HG03139 (cell line): Measurements from ENCODE around the gene CETP.

ENCODE experiments used
- ATAC-seq: cut with Tn5 transposase; IDR thresholded peaks from one replicate; pipeline ENCODE4 v1.9.1; 2021; ENCODE audit not compliant: unreplicated experiment

The CETP gene, protein sequence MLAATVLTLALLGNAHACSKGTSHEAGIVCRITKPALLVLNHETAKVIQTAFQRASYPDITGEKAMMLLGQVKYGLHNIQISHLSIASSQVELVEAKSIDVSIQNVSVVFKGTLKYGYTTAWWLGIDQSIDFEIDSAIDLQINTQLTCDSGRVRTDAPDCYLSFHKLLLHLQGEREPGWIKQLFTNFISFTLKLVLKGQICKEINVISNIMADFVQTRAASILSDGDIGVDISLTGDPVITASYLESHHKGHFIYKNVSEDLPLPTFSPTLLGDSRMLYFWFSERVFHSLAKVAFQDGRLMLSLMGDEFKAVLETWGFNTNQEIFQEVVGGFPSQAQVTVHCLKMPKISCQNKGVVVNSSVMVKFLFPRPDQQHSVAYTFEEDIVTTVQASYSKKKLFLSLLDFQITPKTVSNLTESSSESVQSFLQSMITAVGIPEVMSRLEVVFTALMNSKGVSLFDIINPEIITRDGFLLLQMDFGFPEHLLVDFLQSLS

DNA sequence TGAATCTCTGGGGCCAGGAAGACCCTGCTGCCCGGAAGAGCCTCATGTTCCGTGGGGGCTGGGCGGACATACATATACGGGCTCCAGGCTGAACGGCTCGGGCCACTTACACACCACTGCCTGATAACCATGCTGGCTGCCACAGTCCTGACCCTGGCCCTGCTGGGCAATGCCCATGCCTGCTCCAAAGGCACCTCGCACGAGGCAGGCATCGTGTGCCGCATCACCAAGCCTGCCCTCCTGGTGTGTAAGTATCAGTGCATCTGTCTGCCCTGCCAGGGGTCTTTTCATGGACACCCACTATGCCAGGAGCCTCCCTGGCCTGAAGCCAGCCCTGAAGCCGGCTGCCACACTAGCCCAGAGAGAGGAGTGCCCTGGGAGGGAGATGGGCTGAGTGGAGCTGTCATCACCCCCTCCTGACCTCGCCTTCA lies at the start of gene CETP:
CETP (plus strand) TSS at position 100 of the 431 bp plus-strand sequence; CDS start at position 130, 30 bp downstream.
- no peak for ATAC-seq

DNA sequence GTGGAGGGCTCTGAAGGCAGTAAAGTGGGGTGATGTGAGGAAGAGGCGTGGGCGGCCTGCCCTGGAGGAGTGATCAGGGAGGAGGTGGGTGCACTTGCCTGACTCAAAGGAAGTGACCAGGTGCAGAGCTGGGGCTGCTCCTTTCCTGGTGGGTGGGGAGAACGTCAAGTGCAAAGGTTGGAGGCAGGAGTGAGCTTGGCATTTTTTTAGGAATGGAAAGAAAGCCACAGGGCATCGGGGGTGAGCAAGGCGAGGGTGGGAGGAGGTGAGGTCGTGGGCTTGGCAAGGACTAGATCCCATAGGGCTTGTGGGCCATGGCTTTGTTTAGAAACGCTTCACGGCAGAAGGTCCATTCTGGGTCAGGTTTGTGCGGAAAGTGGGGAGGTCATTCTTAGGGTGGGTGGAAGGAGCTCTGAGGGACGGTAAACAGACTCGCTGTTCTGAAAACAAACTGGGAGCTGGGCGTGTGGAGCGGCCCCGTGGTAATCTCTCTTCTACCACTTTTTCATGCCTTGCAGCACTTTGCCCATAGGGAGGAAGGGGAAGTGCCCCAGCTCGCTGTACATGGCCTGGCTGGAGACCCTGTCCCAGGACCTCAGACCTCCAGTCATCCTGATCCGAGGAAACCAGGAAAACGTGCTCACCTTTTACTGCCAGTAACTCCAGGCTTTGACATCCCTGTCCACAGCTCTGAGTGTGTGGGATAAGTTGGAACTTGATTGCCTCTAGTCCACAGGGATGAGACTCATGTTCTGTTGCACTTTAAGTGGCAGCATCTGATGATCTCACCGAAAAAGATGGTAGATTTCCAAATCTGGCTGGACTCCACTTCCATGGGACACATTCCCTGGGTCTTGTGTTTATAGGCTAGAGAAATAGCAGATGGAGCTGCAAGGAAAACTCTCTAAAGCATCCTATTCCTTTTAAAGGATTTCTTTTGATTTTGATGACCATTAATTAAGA lies 48.7 kb upstream of the CETP start:
- no peak for ATAC-seq

DNA sequence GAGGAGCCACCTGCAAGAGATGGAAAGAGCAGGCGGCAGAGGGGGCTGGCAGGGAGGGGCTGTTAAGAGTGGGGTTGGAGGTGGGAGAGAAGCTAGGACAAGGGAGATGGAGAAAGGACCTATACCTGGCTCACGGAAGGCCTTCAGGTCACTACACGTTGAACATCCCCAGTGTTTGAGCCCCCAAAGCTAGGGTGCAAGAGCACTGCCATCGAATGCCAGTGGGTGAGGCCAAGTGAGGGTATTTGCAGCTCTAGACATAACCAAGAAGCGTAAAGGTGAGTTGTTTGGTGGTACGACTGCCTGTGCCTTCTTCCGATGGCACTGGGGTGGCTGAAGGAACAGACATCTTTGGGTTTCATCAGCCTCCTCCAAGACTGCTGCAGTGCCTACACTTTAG lies 46.9 kb upstream of the CETP start:
- no peak for ATAC-seq

DNA sequence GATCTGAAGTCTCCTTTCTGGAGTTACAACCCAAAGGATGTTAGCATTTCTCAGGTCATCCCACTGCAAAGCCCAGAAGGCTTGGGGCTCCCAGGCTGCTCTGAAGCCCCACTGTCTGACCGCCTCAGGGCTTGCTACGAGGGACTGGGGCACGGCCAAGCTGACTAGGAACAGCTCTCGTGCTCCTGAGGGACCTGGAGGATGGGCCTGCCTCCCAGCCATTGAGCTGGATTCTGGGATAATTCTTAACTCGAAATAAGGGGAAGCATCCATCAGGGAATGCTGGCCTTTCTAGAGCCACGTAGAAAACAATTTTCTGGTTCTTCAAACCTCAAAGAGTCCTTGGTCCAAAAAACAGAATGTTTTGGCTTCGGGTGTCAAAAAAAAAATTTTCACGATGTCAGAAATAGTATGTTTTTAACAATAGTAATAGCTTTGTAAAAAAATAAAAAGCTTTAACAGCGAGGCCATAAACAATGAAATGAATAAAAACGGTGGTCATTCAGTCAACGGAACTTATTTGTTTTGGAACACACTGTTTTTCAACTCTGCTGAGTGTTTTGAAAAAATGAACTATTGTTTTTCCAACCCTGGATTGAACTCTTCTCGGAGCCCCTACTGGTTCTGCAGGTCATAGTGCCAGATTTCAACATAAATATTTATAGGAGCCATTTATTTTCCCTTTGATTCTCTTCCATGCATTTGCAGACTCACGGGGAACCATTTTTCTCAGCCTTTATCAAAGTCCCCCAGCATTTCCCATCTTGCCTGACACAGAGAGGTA lies 46.2 kb upstream of the CETP start:
- ATAC-seq = no peak

DNA sequence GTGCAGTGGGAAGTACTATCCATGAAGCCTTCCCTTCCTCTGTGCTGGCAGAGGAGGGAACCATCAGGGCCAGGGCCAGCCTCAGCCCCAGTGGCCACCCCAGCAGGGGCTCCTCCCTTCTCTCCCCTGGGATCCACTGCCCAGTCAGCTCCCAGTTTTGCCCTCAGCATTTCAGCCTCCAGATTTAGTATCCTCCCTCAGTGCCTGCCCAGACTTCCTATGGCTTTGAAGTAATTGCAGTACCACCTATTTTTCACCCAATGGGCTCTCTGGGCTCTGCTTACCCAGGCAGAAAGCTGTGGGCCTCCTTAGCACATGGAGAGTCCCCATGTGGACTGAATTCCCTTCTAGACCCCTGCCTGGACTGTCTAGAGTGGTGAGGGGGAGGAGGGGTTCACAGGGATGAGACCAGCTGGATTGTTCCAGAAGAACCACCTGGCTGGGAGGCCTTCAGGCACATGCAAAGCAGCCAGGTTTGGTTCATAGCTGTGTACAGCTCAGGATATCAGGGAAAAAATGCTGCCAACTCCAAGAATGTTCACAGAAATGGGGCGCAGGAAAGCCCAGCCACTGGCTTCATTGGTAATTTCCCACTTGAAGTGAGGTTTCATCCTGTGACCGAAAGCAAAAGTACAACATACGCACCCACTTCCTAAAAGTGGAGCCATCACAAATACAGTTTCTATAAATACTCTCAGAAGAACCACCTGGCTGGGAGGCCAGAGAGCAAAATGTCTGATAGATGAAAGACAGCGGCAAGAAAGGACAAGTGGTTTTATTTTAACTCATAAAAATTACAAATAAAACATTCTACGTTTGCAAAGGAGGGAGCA lies 45.0 kb upstream of the CETP start:
- ATAC-seq = no peak

DNA sequence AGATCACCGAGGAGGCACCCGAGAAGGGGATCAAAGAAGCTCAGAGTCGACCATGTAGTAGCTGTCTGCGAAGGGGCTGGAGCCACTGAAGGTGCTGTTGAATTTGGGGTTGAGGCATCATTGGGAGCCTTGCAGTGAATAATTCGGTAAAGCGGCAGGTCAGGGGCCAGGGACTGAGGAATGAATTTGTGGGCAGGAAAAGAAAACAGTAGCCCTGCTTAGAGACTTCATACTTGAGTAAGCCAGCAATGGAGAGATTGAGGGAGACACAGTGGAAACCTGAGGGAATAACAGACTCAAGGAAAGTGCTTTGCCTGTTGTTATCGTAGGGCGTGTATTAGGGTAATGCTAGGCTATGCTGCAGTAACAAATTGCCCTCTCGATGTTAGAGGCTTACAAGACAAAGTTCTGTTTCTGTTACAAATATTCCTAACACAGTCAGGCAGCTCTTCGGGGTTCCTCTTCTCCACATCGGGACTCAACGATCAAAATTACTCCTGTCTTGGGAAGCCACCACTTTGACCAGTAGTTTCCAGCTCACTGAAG lies 43.2 kb upstream of the CETP start:
- ATAC-seq = no peak

DNA sequence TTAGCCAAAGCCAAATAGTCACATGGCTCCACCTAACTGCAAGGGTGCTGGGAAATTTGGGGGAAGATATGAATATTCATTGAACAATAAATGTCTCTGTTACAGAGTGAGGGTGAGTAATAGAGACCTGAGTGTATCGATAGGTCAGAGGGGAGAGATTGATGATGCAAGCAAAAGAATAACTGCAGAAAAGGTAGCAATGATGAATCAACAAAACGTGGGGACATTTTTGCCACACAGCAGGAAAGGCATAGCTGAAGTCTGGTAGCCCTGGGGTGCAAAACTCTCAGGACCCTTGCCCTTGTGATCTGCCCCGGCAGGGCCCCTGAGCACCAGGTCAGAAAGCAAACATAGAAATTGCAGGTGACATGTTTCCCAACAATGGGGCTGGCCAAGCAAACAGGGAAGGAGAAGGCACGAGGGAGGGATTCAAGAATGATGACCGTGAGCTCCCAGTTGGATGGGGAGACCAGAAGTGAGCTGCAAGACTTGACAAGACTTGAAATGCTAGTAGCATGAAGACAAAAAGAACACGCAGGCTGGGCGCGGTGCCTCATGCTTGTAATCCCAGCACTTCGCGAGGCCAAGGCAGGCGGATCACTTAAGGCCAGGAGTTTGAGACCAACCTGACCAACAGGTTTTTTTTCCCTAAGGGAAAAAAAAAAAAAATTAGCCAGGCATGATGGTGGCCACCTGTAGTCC lies 42.5 kb upstream of the CETP start:
- no peak for ATAC-seq

DNA sequence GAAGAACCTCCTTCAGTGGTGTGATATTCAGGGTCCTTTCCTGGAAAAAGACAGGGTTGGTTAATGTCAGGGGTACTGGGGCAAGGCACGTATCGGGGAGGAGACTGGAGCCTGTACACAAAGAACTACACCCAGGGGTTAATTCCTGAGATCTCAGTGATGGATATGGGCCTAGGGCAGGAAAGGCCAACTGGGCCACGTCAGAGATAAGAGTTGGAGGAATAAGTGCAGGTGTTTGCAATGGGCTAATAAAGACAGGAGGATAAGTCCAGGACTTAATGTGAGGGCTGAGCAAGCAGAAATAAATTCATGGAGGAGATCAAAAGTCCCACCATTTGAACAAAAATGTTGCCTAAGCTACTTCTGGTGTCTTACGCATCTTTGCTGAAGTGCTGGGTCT lies 40.2 kb upstream of the CETP start:
- no peak for ATAC-seq

DNA sequence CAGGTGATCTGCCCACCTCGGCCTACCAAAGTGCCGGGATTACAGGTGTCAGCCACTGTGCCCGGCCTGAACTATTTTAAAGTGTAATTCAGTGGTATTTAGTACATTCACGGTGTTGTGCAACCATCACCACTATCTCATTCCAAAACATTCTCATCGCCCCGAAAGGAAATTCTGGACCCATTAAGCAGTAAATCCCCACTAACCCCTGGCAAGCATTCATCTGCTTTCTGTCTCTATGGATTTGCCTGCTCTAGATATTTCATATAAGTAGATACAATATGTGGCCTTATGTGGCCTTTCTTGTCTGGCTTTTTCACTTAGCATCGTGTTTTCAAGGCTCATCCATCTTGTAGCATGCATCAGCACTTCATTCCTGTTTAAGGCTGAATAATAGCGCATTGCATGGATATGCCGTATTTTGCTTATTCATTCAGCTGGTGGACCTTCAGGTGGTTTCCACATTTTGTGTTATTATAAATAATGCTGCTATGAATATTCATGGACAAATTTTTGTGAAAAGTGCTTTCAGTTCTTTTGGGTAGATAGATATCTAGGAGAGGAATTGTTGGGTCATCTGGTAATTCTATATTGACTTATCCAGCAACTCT lies 38.2 kb upstream of the CETP start:
- ATAC-seq = no peak

DNA sequence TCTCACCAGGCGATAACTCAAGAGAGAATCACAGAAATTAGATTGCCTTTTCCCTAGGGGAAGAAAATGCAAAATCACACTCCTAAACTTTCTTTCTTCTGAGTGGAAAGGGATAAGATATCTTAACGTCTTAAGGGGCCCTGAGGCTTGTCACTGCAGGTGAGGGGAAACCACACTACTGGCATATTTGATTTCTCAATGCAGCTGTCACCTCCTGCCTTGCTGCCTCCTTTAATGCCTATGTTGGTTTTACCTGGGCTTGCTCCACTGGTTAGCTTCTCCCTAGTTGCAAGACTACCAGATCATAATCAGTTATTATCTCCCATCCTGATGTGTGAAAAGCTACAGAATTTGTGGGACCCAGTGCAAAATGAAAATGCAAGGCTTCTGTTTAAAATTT lies 34.3 kb upstream of the CETP start:
- ATAC-seq = no peak

DNA sequence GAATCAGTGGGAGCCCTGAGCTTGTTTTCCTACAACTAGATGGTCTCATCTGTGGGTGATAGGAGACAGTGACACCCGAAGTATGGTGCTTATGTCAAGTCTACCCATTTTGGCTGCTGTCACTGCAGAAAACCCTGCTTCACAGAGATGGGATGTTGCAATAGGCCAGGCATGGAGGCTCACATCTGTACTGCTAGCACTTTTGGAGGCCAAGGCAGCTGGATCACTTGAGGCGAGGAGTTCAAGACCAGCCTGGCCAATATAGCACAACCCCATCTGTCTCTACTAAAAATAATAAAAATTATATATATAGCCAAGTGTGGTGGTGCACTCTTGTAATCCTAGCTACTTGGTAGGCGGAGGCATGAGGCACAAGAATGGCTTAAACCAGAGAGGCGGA lies 32.1 kb upstream of the CETP start:
- no peak for ATAC-seq

DNA sequence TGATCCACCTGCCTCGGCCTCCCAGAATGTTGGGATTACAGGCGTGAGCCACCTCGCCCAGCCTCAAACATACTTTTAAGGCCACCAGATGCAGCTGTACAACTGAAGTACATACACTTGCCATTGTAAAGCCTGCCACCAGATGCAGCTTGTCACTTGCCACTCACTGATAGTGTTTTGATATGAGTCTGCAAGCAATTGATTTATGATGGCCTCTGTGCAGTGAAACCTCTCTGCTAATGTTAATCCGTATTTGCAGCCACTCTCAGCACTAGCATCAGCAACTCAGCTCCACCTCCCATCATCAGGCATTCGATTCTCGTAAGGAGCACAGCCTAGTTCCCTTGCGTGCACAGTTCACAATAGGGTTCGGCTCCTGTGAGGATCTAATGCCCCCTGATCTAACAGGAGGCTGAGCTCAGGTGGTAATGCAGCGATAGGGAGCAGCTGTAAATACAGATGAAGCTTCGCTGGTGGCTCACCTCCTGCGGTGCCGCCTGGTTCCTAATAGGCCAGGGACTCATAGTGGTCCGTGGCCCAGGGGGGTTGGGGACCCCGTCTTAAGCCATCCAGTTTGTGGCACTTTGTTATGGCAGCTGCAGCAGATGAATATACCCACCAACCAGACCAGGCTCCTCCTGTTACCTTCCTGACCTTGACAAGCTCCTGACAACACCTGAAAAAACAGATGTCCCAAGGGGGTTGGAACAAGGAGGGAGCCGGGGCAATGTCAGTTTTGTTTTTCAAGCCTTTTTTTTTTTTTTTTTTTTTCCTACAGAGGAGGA lies 31.1 kb upstream of the CETP start:
- ATAC-seq = no peak

DNA sequence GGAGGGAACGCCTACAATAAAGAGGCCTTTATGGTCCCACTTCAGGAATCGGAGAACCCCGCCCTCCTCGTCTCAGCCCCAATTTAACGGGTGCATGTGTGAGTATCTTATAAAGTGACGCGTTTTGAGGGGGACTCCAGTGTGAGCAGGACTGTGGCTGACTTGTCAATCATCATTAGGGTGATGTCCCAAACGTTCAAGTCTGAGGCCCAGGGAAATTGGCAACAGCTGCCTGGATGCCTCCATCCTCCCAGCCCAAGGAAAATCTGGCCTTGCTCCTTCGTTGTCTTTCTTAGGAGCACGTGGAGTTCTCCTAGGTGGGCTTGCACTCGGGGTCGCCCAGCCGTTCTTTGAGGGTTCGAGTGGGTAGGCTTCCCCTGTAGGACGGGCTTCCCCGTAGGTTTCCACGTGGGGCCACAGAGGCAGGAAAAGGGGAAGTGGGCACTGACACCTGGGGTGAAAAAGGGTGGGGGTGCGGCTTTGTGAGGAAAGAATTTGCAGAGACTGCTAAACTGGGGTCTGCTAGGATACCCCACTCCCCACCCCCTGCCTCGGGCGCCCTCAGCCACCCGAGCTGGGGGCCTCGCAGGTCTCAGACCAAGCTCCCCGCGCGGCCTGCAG lies 30.4 kb upstream of the CETP start:
- ATAC-seq = peak; percentile 32

DNA sequence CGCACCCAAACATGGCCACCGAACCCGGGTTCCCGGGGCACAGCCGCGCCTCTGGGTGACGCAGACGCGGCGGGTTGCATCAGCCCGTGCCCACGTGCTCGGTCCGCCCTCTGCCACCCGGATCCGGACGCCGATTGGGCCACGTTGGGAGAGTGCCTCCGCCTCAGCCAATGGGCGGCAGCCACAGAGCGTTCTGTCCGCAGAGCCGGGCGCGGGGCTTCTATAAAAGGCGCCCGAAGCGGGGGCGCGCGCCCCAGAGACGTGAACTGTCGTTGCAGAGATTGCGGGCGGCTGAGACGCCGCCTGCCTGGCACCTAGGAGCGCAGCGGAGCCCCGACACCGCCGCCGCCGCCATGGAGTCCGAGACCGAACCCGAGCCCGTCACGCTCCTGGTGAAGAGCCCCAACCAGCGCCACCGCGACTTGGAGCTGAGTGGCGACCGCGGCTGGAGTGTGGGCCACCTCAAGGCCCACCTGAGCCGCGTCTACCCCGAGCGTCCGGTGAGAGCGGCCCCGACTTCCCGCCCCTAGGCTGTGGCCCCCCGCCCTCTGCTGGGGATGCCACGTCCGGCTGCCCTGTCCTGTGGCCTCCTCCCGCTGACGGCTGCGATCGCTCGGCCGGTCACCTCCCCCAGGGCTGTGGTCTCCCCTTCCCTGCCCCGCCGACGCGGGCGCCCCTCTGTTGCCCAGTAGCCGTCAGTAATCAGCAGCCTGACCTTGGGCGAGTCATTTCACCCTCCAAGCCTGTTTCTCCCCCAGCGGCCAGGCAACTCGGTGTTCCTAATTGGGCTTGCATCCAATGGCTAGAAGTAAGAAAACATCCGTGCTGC lies 29.6 kb upstream of the CETP start, which contains the start of gene HERPUD1:
HERPUD1 (plus strand) TSS at position 251 of the 829 bp plus-strand sequence; CDS start at position 354, 103 bp downstream.
- peak; percentile 75 for ATAC-seq

DNA sequence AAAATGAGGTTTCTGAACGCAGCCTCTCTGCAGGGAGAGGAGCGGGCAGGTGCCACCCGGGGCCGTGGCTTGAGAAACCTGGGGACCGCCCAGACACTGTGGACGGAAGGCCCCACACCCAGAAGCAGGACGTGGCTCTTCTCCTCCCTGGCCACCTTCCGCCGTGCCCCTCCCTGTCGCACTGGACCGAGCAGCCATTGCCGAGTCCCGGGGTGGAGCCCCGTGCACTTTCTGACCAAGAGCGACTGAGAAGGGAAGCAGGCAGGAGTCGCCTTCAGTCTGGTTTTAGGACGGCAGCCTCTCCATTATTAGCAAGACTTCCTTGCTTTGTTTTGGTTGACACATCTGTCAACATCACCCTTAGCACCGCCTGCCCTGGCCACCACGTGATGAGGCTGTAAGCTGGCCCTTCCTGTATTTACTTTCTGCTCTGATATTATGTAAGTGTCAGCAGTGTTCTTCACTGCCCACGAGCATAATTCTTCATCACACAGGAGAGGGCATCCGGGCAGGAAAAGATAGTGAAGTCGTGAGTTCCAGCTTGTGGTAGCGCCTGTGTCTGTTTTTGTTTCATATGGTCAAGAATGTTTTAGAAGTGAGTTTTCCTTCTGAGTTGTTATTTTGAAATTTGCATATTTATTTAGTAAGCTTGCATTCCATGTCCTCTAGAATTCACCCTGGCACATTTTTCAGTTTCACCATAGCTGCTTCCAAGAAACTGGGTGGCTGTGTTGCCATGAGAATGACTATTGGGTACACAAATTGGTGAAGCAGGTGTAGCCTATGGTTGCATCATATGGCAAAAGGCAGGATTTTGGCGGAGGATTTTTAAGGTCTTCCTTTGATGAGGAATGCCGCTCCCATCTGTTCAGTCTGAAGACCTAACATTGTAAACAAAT lies 28.8 kb upstream of the CETP start:
- ATAC-seq = no peak
